ENCODE data around the gene CCPG1.
"Not testable (repeated sequence)": the region's sequence is repeated elsewhere in the genome, so short reads cannot be mapped to it uniquely, and the experiment has no call there.

CCPG1 gene

GRCh38 chr15:55434989-55435825, 27.0 kb upstream of the CCPG1 start:
- no peaks in the 10 kb centered on the region for H3K27me3 ChIP-seq (ENCODE audit: low read depth, low read length)
- no peak overlapping the region for H3K9ac ChIP-seq (ENCODE audit: low read length)
- no peak overlapping the region for H2AFZ ChIP-seq (ENCODE audit: low read depth, low read length)
- H3K4me2 ChIP-seq (ENCODE audit: low read length), result no peak overlapping the region
- TF ChIP-seq EZH2phosphoT487 (IDR thresholded peaks at IDR 0.05; ENCODE audit: low read depth) (no peak), CTCF (IDR thresholded peaks at IDR 0.05; ENCODE audit: low read depth, low read length) (peak; percentile 62)
- H3K4me1 ChIP-seq (ENCODE audit: low read length), result peaks cover 5% of the 10 kb centered on the region; the same call in 1 of the 2 replicates
- H3K9me3 ChIP-seq (ENCODE audit: insufficient read depth, low read length), result no peaks in the 10 kb centered on the region
- no peak overlapping the region for H3K4me3 ChIP-seq (ENCODE audit: low read length)
- no peak overlapping the region for H3K27ac ChIP-seq (ENCODE audit: low read length)
- no peaks in the 10 kb centered on the region for H3K79me2 ChIP-seq (ENCODE audit: low read length)
- H4K20me1 ChIP-seq (ENCODE audit: insufficient read depth, low read length), result no peaks in the 10 kb centered on the region
- no peaks in the 10 kb centered on the region for H3K36me3 ChIP-seq (replicated peaks; ENCODE audit: low read depth, low read length)

- Histone ChIP-seq H3K36me3 (replicated peaks; ENCODE audit: low read depth, low read length) (no peaks in the 10 kb centered on the region), H3K27ac (ENCODE audit: low read length) (no peak overlapping the region), H3K9me3 (ENCODE audit: insufficient read depth, low read length) (no peaks in the 10 kb centered on the region), H3K4me3 (ENCODE audit: low read length) (no peak overlapping the region), H4K20me1 (ENCODE audit: insufficient read depth, low read length) (no peaks in the 10 kb centered on the region), H3K4me1 (ENCODE audit: low read length) (peaks cover 7% of the 10 kb centered on the region), H3K79me2 (ENCODE audit: low read length) (no peaks in the 10 kb centered on the region), H2AFZ (ENCODE audit: low read depth, low read length) (no peak overlapping the region), H3K9ac (ENCODE audit: low read length) (no peak overlapping the region), H3K4me2 (ENCODE audit: low read length) (no peak overlapping the region), H3K27me3 (ENCODE audit: low read depth, low read length) (no peaks in the 10 kb centered on the region)
- TF ChIP-seq EZH2phosphoT487 (IDR thresholded peaks at IDR 0.05; ENCODE audit: low read depth) (no peak), CTCF (IDR thresholded peaks at IDR 0.05; ENCODE audit: low read depth, low read length) (no peak)
Measured at GRCh38 chr15:55422089-55422488, 13.9 kb upstream of the CCPG1 start.

- Histone ChIP-seq H3K9ac (ENCODE audit: low read length) (no peak overlapping the region), H3K27ac (ENCODE audit: low read length) (no peak overlapping the region), H2AFZ (ENCODE audit: low read depth, low read length) (no peak overlapping the region), H3K27me3 (ENCODE audit: low read depth, low read length) (no peaks in the 10 kb centered on the region), H3K36me3 (replicated peaks; ENCODE audit: low read depth, low read length) (no peaks in the 10 kb centered on the region), H3K9me3 (ENCODE audit: insufficient read depth, low read length) (no peaks in the 10 kb centered on the region), H3K4me2 (ENCODE audit: low read length) (no peak overlapping the region), H4K20me1 (ENCODE audit: insufficient read depth, low read length) (no peaks in the 10 kb centered on the region), H3K4me3 (ENCODE audit: low read length) (no peak overlapping the region), H3K79me2 (ENCODE audit: low read length) (no peaks in the 10 kb centered on the region), H3K4me1 (ENCODE audit: low read length) (peaks cover 7% of the 10 kb centered on the region)
- TF ChIP-seq EZH2phosphoT487 (IDR thresholded peaks at IDR 0.05; ENCODE audit: low read depth), result no peak
Measured at GRCh38 chr15:55420171-55420866, 12.2 kb upstream of the CCPG1 start.

- not testable (repeated sequence) for H3K27me3 ChIP-seq (ENCODE audit: low read depth, low read length); H3K79me2 ChIP-seq (ENCODE audit: low read length); H3K9ac ChIP-seq (ENCODE audit: low read length); H2AFZ ChIP-seq (ENCODE audit: low read depth, low read length); H3K4me1 ChIP-seq (ENCODE audit: low read length); H3K4me3 ChIP-seq (ENCODE audit: low read length); H3K27ac ChIP-seq (ENCODE audit: low read length); H4K20me1 ChIP-seq (ENCODE audit: insufficient read depth, low read length); H3K4me2 ChIP-seq (ENCODE audit: low read length); H3K9me3 ChIP-seq (ENCODE audit: insufficient read depth, low read length); H3K36me3 ChIP-seq (replicated peaks; ENCODE audit: low read depth, low read length)
Measured at GRCh38 chr15:55417678-55418077, 9.5 kb upstream of the CCPG1 start.

- not testable (repeated sequence) for H3K9me3 ChIP-seq (ENCODE audit: insufficient read depth, low read length); H3K4me1 ChIP-seq (ENCODE audit: low read length); H4K20me1 ChIP-seq (ENCODE audit: insufficient read depth, low read length); H3K27me3 ChIP-seq (ENCODE audit: low read depth, low read length); H3K27ac ChIP-seq (ENCODE audit: low read length); H3K36me3 ChIP-seq (replicated peaks; ENCODE audit: low read depth, low read length); H3K79me2 ChIP-seq (ENCODE audit: low read length)
- peak overlapping the region; percentile 52 for H3K9ac ChIP-seq (ENCODE audit: low read length)
- H2AFZ ChIP-seq (ENCODE audit: low read depth, low read length), result peak overlapping the region; percentile 97
- peak overlapping the region; percentile 92 for H3K4me3 ChIP-seq (ENCODE audit: low read length)
- H3K4me2 ChIP-seq (ENCODE audit: low read length), result peak overlapping the region; percentile 100
Measured at GRCh38 chr15:55408976-55409375, 817 bp upstream of the CCPG1 start.

Measured in OCI-LY3 (cell line).